ENCODE data around the gene LRP6. TPM values are rescaled to one million over a fixed set of nuclear protein-coding genes. Genes with fewer than 3 reads are reported as not detected.

LRP6 gene
- total RNA-seq, 1 experiment from 2014 or later, result 72.8 TPM

DNA sequence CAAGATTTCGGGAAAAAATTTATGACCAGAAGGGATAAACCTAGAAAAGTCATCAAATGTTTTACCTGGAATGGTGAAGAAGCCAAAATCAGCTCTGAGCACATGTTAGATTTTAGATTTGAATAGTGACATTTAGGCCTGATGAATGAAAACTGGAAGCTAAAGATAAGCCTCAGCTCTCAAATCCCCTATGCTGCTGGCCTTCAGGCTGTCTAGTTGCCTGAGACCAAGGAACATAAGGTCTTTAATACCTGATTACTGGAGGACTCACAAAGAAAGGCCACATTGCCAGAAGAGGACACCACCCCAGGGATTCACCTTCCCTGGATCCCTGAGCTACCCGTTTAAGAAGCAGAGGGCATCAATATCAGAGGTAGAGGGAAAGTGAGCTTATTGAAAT, 139.5 kb downstream of the LRP6 start (continued):
- TF ChIP-seq, protein P1, sequence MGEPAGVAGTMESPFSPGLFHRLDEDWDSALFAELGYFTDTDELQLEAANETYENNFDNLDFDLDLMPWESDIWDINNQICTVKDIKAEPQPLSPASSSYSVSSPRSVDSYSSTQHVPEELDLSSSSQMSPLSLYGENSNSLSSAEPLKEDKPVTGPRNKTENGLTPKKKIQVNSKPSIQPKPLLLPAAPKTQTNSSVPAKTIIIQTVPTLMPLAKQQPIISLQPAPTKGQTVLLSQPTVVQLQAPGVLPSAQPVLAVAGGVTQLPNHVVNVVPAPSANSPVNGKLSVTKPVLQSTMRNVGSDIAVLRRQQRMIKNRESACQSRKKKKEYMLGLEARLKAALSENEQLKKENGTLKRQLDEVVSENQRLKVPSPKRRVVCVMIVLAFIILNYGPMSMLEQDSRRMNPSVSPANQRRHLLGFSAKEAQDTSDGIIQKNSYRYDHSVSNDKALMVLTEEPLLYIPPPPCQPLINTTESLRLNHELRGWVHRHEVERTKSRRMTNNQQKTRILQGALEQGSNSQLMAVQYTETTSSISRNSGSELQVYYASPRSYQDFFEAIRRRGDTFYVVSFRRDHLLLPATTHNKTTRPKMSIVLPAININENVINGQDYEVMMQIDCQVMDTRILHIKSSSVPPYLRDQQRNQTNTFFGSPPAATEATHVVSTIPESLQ (CRISPR knock-in tag; IDR thresholded peaks at IDR 0.05), result no peak
- TF ChIP-seq, protein P2, sequence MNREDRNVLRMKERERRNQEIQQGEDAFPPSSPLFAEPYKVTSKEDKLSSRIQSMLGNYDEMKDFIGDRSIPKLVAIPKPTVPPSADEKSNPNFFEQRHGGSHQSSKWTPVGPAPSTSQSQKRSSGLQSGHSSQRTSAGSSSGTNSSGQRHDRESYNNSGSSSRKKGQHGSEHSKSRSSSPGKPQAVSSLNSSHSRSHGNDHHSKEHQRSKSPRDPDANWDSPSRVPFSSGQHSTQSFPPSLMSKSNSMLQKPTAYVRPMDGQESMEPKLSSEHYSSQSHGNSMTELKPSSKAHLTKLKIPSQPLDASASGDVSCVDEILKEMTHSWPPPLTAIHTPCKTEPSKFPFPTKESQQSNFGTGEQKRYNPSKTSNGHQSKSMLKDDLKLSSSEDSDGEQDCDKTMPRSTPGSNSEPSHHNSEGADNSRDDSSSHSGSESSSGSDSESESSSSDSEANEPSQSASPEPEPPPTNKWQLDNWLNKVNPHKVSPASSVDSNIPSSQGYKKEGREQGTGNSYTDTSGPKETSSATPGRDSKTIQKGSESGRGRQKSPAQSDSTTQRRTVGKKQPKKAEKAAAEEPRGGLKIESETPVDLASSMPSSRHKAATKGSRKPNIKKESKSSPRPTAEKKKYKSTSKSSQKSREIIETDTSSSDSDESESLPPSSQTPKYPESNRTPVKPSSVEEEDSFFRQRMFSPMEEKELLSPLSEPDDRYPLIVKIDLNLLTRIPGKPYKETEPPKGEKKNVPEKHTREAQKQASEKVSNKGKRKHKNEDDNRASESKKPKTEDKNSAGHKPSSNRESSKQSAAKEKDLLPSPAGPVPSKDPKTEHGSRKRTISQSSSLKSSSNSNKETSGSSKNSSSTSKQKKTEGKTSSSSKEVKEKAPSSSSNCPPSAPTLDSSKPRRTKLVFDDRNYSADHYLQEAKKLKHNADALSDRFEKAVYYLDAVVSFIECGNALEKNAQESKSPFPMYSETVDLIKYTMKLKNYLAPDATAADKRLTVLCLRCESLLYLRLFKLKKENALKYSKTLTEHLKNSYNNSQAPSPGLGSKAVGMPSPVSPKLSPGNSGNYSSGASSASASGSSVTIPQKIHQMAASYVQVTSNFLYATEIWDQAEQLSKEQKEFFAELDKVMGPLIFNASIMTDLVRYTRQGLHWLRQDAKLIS (CRISPR knock-in tag; IDR thresholded peaks at IDR 0.05; ENCODE audit: borderline replicate concordance), result no peak
- TF ChIP-seq, protein P3, sequence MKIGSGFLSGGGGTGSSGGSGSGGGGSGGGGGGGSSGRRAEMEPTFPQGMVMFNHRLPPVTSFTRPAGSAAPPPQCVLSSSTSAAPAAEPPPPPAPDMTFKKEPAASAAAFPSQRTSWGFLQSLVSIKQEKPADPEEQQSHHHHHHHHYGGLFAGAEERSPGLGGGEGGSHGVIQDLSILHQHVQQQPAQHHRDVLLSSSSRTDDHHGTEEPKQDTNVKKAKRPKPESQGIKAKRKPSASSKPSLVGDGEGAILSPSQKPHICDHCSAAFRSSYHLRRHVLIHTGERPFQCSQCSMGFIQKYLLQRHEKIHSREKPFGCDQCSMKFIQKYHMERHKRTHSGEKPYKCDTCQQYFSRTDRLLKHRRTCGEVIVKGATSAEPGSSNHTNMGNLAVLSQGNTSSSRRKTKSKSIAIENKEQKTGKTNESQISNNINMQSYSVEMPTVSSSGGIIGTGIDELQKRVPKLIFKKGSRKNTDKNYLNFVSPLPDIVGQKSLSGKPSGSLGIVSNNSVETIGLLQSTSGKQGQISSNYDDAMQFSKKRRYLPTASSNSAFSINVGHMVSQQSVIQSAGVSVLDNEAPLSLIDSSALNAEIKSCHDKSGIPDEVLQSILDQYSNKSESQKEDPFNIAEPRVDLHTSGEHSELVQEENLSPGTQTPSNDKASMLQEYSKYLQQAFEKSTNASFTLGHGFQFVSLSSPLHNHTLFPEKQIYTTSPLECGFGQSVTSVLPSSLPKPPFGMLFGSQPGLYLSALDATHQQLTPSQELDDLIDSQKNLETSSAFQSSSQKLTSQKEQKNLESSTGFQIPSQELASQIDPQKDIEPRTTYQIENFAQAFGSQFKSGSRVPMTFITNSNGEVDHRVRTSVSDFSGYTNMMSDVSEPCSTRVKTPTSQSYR (CRISPR knock-in tag; IDR thresholded peaks at IDR 0.05), result no peak
- TF ChIP-seq, protein P4, sequence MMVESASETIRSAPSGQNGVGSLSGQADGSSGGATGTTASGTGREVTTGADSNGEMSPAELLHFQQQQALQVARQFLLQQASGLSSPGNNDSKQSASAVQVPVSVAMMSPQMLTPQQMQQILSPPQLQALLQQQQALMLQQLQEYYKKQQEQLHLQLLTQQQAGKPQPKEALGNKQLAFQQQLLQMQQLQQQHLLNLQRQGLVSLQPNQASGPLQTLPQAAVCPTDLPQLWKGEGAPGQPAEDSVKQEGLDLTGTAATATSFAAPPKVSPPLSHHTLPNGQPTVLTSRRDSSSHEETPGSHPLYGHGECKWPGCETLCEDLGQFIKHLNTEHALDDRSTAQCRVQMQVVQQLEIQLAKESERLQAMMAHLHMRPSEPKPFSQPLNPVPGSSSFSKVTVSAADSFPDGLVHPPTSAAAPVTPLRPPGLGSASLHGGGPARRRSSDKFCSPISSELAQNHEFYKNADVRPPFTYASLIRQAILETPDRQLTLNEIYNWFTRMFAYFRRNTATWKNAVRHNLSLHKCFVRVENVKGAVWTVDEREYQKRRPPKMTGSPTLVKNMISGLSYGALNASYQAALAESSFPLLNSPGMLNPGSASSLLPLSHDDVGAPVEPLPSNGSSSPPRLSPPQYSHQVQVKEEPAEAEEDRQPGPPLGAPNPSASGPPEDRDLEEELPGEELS (CRISPR knock-in tag; IDR thresholded peaks at IDR 0.05), result no peak
- no peak for TF ChIP-seq MYBL2 (CRISPR knock-in tag; IDR thresholded peaks at IDR 0.05)
- no peak for TF ChIP-seq NFYB (CRISPR knock-in tag; conservative IDR thresholded peaks at IDR 0.05; ENCODE audit: low read depth)
- TF ChIP-seq NR1H2 (CRISPR knock-in tag; IDR thresholded peaks at IDR 0.05), result no peak
- no peak for TF ChIP-seq HMGA2 (CRISPR knock-in tag; IDR thresholded peaks at IDR 0.05)
- TF ChIP-seq, protein P5, sequence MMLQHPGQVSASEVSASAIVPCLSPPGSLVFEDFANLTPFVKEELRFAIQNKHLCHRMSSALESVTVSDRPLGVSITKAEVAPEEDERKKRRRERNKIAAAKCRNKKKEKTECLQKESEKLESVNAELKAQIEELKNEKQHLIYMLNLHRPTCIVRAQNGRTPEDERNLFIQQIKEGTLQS (CRISPR knock-in tag; conservative IDR thresholded peaks at IDR 0.05), result no peak
- TF ChIP-seq ZNF232 (CRISPR knock-in tag; IDR thresholded peaks at IDR 0.05), result no peak
- no peak for TF ChIP-seq IRF2 (CRISPR knock-in tag; IDR thresholded peaks at IDR 0.05; ENCODE audit: borderline replicate concordance, low read depth)
- TF ChIP-seq, protein P6, sequence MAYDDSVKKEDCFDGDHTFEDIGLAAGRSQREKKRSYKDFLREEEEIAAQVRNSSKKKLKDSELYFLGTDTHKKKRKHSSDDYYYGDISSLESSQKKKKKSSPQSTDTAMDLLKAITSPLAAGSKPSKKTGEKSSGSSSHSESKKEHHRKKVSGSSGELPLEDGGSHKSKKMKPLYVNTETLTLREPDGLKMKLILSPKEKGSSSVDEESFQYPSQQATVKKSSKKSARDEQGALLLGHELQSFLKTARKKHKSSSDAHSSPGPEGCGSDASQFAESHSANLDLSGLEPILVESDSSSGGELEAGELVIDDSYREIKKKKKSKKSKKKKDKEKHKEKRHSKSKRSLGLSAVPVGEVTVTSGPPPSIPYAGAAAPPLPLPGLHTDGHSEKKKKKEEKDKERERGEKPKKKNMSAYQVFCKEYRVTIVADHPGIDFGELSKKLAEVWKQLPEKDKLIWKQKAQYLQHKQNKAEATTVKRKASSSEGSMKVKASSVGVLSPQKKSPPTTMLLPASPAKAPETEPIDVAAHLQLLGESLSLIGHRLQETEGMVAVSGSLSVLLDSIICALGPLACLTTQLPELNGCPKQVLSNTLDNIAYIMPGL (CRISPR knock-in tag; IDR thresholded peaks at IDR 0.05), result no peak
- TF ChIP-seq NFATC4 (CRISPR knock-in tag; IDR thresholded peaks at IDR 0.05), result no peak
- TF ChIP-seq, protein P7, sequence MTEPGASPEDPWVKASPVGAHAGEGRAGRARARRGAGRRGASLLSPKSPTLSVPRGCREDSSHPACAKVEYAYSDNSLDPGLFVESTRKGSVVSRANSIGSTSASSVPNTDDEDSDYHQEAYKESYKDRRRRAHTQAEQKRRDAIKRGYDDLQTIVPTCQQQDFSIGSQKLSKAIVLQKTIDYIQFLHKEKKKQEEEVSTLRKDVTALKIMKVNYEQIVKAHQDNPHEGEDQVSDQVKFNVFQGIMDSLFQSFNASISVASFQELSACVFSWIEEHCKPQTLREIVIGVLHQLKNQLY (CRISPR knock-in tag; IDR thresholded peaks at IDR 0.05), result no peak
- no peak for TF ChIP-seq PRRX2 (CRISPR knock-in tag; IDR thresholded peaks at IDR 0.05)

All from WTC11 (cell line).